ENCODE data around the gene TRIM15. TPM values are rescaled to one million over a fixed set of nuclear protein-coding genes. Genes with fewer than 3 reads are reported as not detected.

The TRIM15 gene
- total RNA-seq, 1 donor from 2014 or later = not detected

DNA sequence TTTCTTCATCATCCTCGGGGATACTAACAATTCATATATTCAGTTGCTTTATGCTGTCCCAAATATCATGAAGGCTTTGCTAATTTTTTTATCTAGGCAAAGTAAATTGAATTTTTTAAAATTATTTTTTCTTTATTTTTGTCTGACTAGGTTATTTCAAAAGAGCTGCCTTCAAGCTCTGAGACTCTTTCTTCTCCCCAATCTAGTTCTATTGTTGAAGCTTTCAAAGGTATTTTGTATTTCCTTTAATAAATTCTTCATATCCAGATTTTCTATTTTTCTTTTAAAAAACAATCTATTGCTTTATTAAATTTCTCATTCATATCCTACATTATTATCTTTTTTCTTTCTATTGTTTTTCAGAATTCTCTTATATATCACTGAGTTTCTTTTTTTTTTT lies 16.8 kb downstream of the TRIM15 start:
- peaks cover 40% of the 10 kb centered on the region for H3K27me3 Mint-ChIP-seq (ENCODE audit: low read depth)

DNA sequence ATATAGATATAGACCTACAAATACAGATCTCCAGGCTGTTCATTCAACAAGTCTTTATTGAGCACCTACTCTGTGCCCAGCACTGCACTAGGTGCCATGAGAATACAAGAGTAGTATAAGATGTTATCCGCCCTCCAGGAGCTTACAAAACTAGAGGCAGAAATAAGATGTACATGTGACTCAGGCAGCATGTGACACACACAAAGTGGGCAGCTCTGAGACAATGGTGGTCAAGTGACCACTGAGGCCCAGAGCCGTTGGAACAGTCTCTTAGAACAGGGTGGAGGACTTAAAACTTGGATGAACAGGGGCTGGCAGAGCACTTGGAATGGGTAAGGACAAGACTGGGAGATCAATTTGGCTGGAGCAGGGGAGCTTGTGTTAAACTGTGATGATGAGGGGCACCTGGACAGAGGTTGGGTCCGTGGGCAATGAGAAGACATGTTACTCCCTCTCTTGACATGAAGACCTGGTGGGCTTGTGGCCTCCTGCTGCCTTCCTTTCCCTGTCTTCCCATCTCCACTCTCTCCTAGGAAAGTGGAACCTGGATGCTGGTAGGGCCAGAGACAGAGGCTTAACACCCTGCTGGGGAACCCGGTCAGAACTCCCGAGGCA lies 21.2 kb downstream of the TRIM15 start:
- Mint-ChIP-seq H3K4me1 (no peaks in the 10 kb centered on the region), H3K36me3 (peaks cover 48% of the 10 kb centered on the region), H3K27me3 (ENCODE audit: low read depth) (peaks cover 3% of the 10 kb centered on the region), H3K9me3 (peaks cover 12% of the 10 kb centered on the region), H3K4me3 (no peak overlapping the region), H3K27ac (no peak overlapping the region)
- no peak for DNase-seq (ENCODE audit: low spot score in 2 of 2, unreplicated experiment in 2 of 2)
- TF ChIP-seq, protein P1, sequence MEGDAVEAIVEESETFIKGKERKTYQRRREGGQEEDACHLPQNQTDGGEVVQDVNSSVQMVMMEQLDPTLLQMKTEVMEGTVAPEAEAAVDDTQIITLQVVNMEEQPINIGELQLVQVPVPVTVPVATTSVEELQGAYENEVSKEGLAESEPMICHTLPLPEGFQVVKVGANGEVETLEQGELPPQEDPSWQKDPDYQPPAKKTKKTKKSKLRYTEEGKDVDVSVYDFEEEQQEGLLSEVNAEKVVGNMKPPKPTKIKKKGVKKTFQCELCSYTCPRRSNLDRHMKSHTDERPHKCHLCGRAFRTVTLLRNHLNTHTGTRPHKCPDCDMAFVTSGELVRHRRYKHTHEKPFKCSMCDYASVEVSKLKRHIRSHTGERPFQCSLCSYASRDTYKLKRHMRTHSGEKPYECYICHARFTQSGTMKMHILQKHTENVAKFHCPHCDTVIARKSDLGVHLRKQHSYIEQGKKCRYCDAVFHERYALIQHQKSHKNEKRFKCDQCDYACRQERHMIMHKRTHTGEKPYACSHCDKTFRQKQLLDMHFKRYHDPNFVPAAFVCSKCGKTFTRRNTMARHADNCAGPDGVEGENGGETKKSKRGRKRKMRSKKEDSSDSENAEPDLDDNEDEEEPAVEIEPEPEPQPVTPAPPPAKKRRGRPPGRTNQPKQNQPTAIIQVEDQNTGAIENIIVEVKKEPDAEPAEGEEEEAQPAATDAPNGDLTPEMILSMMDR (IDR thresholded peaks at IDR 0.05; ENCODE audit: unreplicated experiment) = no peak

More for the DNA sequence above, 16.8 kb downstream of the TRIM15 start:
- DNase-seq (ENCODE audit: low spot score in 2 of 2, unreplicated experiment in 2 of 2) = no peak
- H3K36me3 Mint-ChIP-seq = peaks cover 11% of the 10 kb centered on the region
- H3K4me1 Mint-ChIP-seq = no peaks in the 10 kb centered on the region
- H3K27ac Mint-ChIP-seq = no peak overlapping the region
- no peak overlapping the region for H3K4me3 Mint-ChIP-seq
- TF ChIP-seq, protein P1 (IDR thresholded peaks at IDR 0.05; ENCODE audit: unreplicated experiment) = no peak
- H3K9me3 Mint-ChIP-seq = peaks cover 20% of the 10 kb centered on the region

DNA sequence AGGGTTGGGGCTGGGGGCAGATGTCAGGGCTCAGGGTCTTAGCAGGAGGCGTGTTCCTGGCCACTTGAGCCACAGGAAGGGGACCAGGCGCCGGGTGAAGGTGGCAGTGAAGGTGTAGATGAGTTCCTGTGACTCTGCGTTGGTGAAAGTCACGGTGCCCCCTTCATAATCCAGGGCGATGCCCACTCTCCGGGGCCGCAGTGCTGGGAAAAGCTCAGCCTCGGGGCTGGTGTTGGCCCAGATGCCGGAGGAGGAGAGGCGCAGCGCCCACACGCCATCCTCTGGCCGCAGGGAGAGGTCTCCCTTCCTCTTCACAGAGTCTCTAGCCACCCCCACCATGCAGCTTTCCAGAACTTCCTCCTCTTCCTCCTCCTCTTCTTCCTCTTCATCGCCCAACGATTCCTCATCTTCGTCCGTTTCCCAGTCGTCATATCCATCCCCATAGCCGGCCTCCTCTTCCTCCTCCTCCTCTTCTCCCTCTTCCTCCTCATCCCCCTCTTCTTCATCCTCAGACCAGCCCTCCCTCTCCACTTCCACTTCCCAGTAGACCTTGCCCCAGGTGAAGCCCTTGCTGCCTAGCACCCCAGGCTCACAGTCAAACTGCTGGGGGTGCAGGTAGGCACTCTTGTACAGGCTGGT lies 22.6 kb downstream of the TRIM15 start:
- Mint-ChIP-seq H3K27ac (no peak overlapping the region), H3K27me3 (ENCODE audit: low read depth) (no peaks in the 10 kb centered on the region), H3K9me3 (peaks cover 5% of the 10 kb centered on the region), H3K36me3 (peaks cover 61% of the 10 kb centered on the region), H3K4me3 (no peak overlapping the region), H3K4me1 (no peaks in the 10 kb centered on the region)
- no peak for DNase-seq (ENCODE audit: low spot score in 2 of 2, unreplicated experiment in 2 of 2)
- TF ChIP-seq, protein P1 (IDR thresholded peaks at IDR 0.05; ENCODE audit: unreplicated experiment) = no peak

DNA sequence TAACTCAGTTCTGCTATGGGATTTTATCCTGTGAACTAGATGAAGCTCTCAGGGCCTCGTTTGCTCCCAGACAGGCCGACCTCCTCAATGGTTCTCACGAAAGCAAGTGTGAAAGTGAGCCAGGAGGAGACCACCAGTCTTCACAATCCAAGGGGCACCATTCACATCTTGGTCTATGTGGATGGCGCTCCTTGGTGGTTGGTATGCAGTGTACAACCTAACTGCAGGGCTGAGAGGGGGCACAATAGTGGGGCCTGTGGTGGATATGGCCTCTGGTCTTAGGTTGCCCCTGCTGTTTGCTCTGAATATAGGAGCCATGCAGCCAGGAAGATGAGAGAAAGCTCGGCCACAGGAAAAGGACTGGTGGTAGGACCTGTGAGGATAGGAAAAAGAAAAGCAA lies 25.2 kb downstream of the TRIM15 start:
- Mint-ChIP-seq H3K36me3 (peaks cover 64% of the 10 kb centered on the region), H3K27ac (no peak overlapping the region), H3K27me3 (ENCODE audit: low read depth) (no peaks in the 10 kb centered on the region), H3K9me3 (no peaks in the 10 kb centered on the region), H3K4me1 (no peaks in the 10 kb centered on the region), H3K4me3 (no peak overlapping the region)
- TF ChIP-seq, protein P1 (IDR thresholded peaks at IDR 0.05; ENCODE audit: unreplicated experiment) = no peak
- DNase-seq (ENCODE audit: low spot score in 2 of 2, unreplicated experiment in 2 of 2) = no peak

DNA sequence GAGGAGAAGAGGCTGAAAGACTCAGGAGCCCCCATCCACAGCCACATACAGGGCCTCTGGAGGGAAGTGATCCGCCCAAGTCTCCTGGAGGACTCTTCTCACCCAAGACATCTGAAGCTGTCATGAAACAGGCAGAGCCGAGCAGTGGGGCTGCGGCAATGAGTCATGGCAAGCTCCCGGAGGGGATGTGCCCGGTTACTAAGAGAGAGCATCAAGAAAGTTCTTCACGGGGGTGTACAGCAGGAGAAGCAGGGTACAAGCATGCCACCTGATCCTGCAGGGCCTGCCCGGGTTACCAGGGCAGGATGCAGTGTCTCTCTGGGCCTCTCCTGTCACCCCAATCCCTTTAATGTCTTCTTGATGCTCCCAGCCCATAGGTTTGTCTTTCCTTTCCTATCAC lies 28.7 kb downstream of the TRIM15 start:
- no peak overlapping the region for H3K27ac Mint-ChIP-seq
- TF ChIP-seq, protein P1 (IDR thresholded peaks at IDR 0.05; ENCODE audit: unreplicated experiment) = no peak
- no peak for DNase-seq (ENCODE audit: low spot score in 2 of 2, unreplicated experiment in 2 of 2)
- no peaks in the 10 kb centered on the region for H3K9me3 Mint-ChIP-seq
- H3K4me3 Mint-ChIP-seq = no peak overlapping the region
- H3K27me3 Mint-ChIP-seq (ENCODE audit: low read depth) = no peaks in the 10 kb centered on the region
- H3K4me1 Mint-ChIP-seq = no peaks in the 10 kb centered on the region
- H3K36me3 Mint-ChIP-seq = peaks cover 41% of the 10 kb centered on the region

All from mesothelial cell of epicardium (in vitro differentiated cells).